HepG2 (cell line): ENCODE data around the gene APIP. TPM values are rescaled to one million over a fixed set of nuclear protein-coding genes. Genes with fewer than 3 reads are reported as not detected.

Source experiments
- ATAC-seq: fragments of 200-7000 bp; cut with Tn5 transposase; 3 replicates; pipeline ENCODE4 v1.9.1; 2020; ENCODE audit warnings: mild to moderate bottlenecking, moderate library complexity
- BruUV-seq: library from RNA; stranded (reverse); fragments of 400-500 nt; replicated peaks from 2 replicates; lab custom pipeline; 2021; lab: Mats Ljungman, UMichigan
- CTCF ChIA-PET: fragments of 300-600 bp; formaldehyde crosslinking; extraction: SDS; loops from one replicate; lab custom pipeline; 2021; ENCODE audit warnings: low total read pairs, inconsistent platforms, low intra/inter-chr PET ratio; lab: Yijun Ruan, JAX
- POLR2A ChIA-PET: fragments of 350-600 bp; sonication (Branson Sonifier 250); formaldehyde crosslinking; loops from one replicate; lab custom pipeline; 2020; ENCODE audit warnings: antibody characterized with exemption, inconsistent platforms; lab: Yijun Ruan, JAX
- DNase-seq: peaks from one replicate; pipeline ENCODE4 v3.0.0-alpha.2; 2015; ENCODE audit warnings: low spot score
- FAIRE-seq: peaks from 3 replicates; lab custom pipeline; 2011; peaks lifted over from hg19 to GRCh38; lab: Jason Lieb, UNC
- H2AFZ ChIP-seq: one replicate; pipeline ENCODE4 v1.6.1; 2011; ENCODE audit warnings: low read length, inconsistent platforms
- H3K27ac ChIP-seq: fragments of 300-600 bp; 3 replicates; pipeline ENCODE4 v1.8.0; 2011; ENCODE audit warnings: mixed run types, mild to moderate bottlenecking, mixed read lengths, low read length, inconsistent platforms; ENCODE audit not compliant: insufficient read depth; ENCODE audit errors: extremely low read length
- H3K27me3 ChIP-seq, 2 experiments: fragments of 200-600 bp in 1 of 2; 2 replicates in 1 of 2; 3 replicates in 1 of 2; pipeline versions ENCODE4 v1.6.0 to v1.8.0; 2011; ENCODE audit warnings: low read length in 2 of 2, mild to moderate bottlenecking in 2 of 2, moderate library complexity in 2 of 2, inconsistent platforms in 1 of 2; ENCODE audit not compliant: insufficient read depth in 2 of 2, control insufficient read depth in 1 of 2
- H3K36me3 ChIP-seq, 2 experiments: fragments of 200-600 bp in 1 of 2; replicated peaks in 1 of 2; 2 replicates in 1 of 2; 3 replicates in 1 of 2; pipeline versions ENCODE4 v1.5.1 to v1.8.0; 2011; ENCODE audit warnings: low read length in 2 of 2, inconsistent platforms in 1 of 2; ENCODE audit not compliant: insufficient read depth in 2 of 2, control insufficient read depth in 1 of 2
- H3K4me1 ChIP-seq: 2 replicates; pipeline ENCODE4 v1.5.1; 2012; ENCODE audit warnings: low read length, inconsistent platforms; ENCODE audit not compliant: insufficient read depth
- H3K4me2 ChIP-seq: 2 replicates; pipeline ENCODE4 v1.6.0; 2011; ENCODE audit warnings: low read depth, low read length, inconsistent platforms
- H3K4me3 ChIP-seq, 3 experiments: fragments of 200-600 bp in 1 of 3; sonication (generic), shearing (Covaris generic) in 1 of 3; replicated peaks in 1 of 3; 2 replicates each; pipeline ENCODE4 v1.5.1; 2011 to 2016; ENCODE audit warnings: low read length in 3 of 3, inconsistent platforms in 2 of 3, low read depth in 2 of 3, mild to moderate bottlenecking in 2 of 3, control low read depth in 1 of 3, mixed read lengths in 1 of 3; ENCODE audit not compliant: insufficient read depth in 1 of 3
- H3K79me2 ChIP-seq: one replicate; pipeline ENCODE4 v1.6.1; 2011; ENCODE audit warnings: low read length, inconsistent platforms; ENCODE audit not compliant: insufficient read depth
- H3K9ac ChIP-seq: 2 replicates; pipeline ENCODE4 v1.6.0; 2011; ENCODE audit warnings: mild to moderate bottlenecking, low read depth, low read length, inconsistent platforms; ENCODE audit not compliant: insufficient read depth
- H3K9me3 ChIP-seq: 2 replicates; pipeline ENCODE4 v1.5.1; 2012; ENCODE audit warnings: mild to moderate bottlenecking, low read length
- H4K20me1 ChIP-seq: 2 replicates; pipeline ENCODE4 v1.6.0; 2011; ENCODE audit warnings: inconsistent platforms, mild to moderate bottlenecking, low read length, moderate library complexity; ENCODE audit not compliant: insufficient read depth
- ATF1 ChIP-seq: IDR thresholded peaks from 2 replicates; pipeline ENCODE4 v1.6.1; 2016; ENCODE audit warnings: mild to moderate bottlenecking, control low read depth
- FIP1L1 ChIP-seq: fragments of 200-400 bp; formaldehyde crosslinking; IDR thresholded peaks from 2 replicates; pipeline ENCODE4 v1.6.1; 2018; ENCODE audit warnings: low read depth, mild to moderate bottlenecking, low read length, moderate library complexity, borderline replicate concordance; ENCODE audit not compliant: insufficient read depth
- HES4 ChIP-seq: sonication (generic); formaldehyde crosslinking; IDR thresholded peaks from 2 replicates; pipeline ENCODE4 v1.9.0; 2021; ENCODE audit warnings: mild to moderate bottlenecking, missing genetic modification reagents, borderline replicate concordance
- HIC2 ChIP-seq: sonication (generic); formaldehyde crosslinking; IDR thresholded peaks from 2 replicates; pipeline ENCODE4 v1.9.0; 2022; ENCODE audit warnings: low read depth, missing genetic modification reagents
- ISX ChIP-seq: sonication (generic); formaldehyde crosslinking; conservative IDR thresholded peaks from 2 replicates; pipeline ENCODE4 v1.5.0; 2020; ENCODE audit warnings: missing genetic modification reagents
- MIXL1 ChIP-seq: IDR thresholded peaks from 2 replicates; pipeline ENCODE4 v1.6.1; 2016
- SETDB1 ChIP-seq: sonication (generic); formaldehyde crosslinking; IDR thresholded peaks from 2 replicates; pipeline ENCODE4 v1.5.1; 2020; ENCODE audit warnings: missing genetic modification reagents, mild to moderate bottlenecking, borderline replicate concordance
- SUZ12 ChIP-seq: fragments of 150-350 bp; IDR thresholded peaks from 2 replicates; pipeline ENCODE4 v1.6.1; 2014; ENCODE audit warnings: low read depth, low read length
- ZBTB3 ChIP-seq: sonication (generic); formaldehyde crosslinking; IDR thresholded peaks from 2 replicates; pipeline ENCODE4 v1.4.0; 2020; ENCODE audit warnings: low read depth, mild to moderate bottlenecking, moderate library complexity, missing genetic modification reagents, borderline replicate concordance
- ZNF382 ChIP-seq: sonication (generic); formaldehyde crosslinking; IDR thresholded peaks from 2 replicates; pipeline ENCODE4 v1.5.0; 2020; ENCODE audit warnings: missing genetic modification reagents, mild to moderate bottlenecking, borderline replicate concordance
- ZNF512B ChIP-seq: sonication (generic); formaldehyde crosslinking; IDR thresholded peaks from 2 replicates; pipeline ENCODE4 v1.5.1; 2020; ENCODE audit warnings: missing genetic modification reagents, mild to moderate bottlenecking, borderline replicate concordance
- ZNF724P ChIP-seq: sonication (generic); formaldehyde crosslinking; IDR thresholded peaks from 2 replicates; pipeline ENCODE4 v1.8.0; 2022; ENCODE audit warnings: missing genetic modification reagents, borderline replicate concordance
- WGBS: methylation state at CpG from one replicate; pipeline ENCODE4 v1.1.6; 2017; ENCODE audit warnings: low lambda C conversion rate; 5-methylcytosine and 5-hydroxymethylcytosine counted together
- in situ Hi-C: cut with HindIII; loops from 2 replicates; pipeline ENCODE4 v1.10.0; 2017; ENCODE audit warnings: low pct_unique_long_range_greater_than_20kb; ENCODE audit not compliant: extremely low pct_ligation_motif_present
- intact Hi-C: fragments of 100-400 bp; cut with micrococcal nuclease; formaldehyde crosslinking; loops from one replicate; pipeline ENCODE4 v1.10.0; 2022; ENCODE audit not compliant: unreplicated experiment
- polyA plus RNA-seq, 8 experiments: library from polyadenylated mRNA; depleted of rRNA in 3 of 8; stranded (reverse) in 7 of 8; unstranded in 1 of 8; fragments of >200 nt; fragmentation: Illumina TruSeq in 4 of 8; extraction: Trizol in 4 of 8; gene quantifications; 2 replicates each; pipeline versions ENCODE4 v1.2.1 to v1.2.3, GENCODE V29; 2011 to 2016; ENCODE audit warnings: low read depth in 4 of 8, missing spikeins in 1 of 8, mixed read lengths in 1 of 8; ENCODE audit not compliant: insufficient read depth in 1 of 8
- total RNA-seq, 5 experiments: library from RNA; depleted of rRNA; stranded (reverse); fragments of >200 nt; fragmentation: Illumina TruSeq; extraction: Trizol; gene quantifications; 2 replicates each; pipeline ENCODE4 v1.2.3, GENCODE V29; 2016; ENCODE audit warnings: low read depth in 1 of 5

The APIP gene
- total and polyA plus RNA-seq, 2 of the 13 experiments (the other 11 are each of a cell fraction or from before 2014, with no cell fraction given): 16.9 to 31.0 TPM

- H3K36me3 ChIP-seq: peaks cover 0 to 41% of the 10 kb centered on the region in 2 experiments
- H3K9me3 ChIP-seq: no peaks in the 10 kb centered on the region
- H4K20me1 ChIP-seq: no peaks in the 10 kb centered on the region
- BruUV-seq: no TSS peak
- H2AFZ ChIP-seq: no peak overlapping the region
- 93% methylated on average over 6 of the region's 6 CpGs for WGBS
- POLR2A ChIA-PET: no interaction called here
- intact Hi-C loops: no loop called here
- FAIRE-seq: no peak
- no peak overlapping the region for H3K4me2 ChIP-seq
- in situ Hi-C loops: no loop called here
- H3K27ac ChIP-seq: no peak overlapping the region
- no peak for ATAC-seq
- no peak for DNase-seq
- CTCF ChIA-PET: no interaction called here
- H3K79me2 ChIP-seq: peaks cover 46% of the 10 kb centered on the region
- H3K9ac ChIP-seq: no peak overlapping the region
- TF ChIP-seq SETDB1 (CRISPR knock-in tag) (no peak), HIC2 (no peak), ZBTB3 (CRISPR knock-in tag) (no peak), MIXL1 (CRISPR knock-in tag) (no peak), FIP1L1 (no peak), ISX (CRISPR knock-in tag) (no peak), SUZ12 (no peak), HES4 (CRISPR knock-in tag) (no peak), ZNF382 (CRISPR knock-in tag) (no peak), ATF1 (CRISPR knock-in tag) (no peak), ZNF724P (CRISPR knock-in tag) (no peak), ZNF512B (CRISPR knock-in tag) (no peak)
- no peaks in the 10 kb centered on the region for H3K27me3 ChIP-seq
- H3K4me3 ChIP-seq: no peak overlapping the region
- H3K4me1 ChIP-seq: no peaks in the 10 kb centered on the region
These were observed 20.9 kb upstream of the APIP start for GRCh38 chr11:34936945-34937629.
